Body of pancreas (tissue), 4 donors: ENCODE measurements around the gene GRAMD2A. TPM values are rescaled to one million over a fixed set of nuclear protein-coding genes. Genes with fewer than 3 reads are reported as not detected.

ENCODE experiments used
- ATAC-seq: fragments of 150-250 bp; one replicate; pipeline ENCODE4 v1.9.1; 2016
- DNase-seq, 4 donors: peaks; one replicate each; pipeline ENCODE4 v3.0.0-alpha.2; 2019
- H3K27ac ChIP-seq, 4 donors: fragments of 200-600 bp; sonication (generic); 1 replicate in 3 of 4; 2 replicates in 1 of 4; pipeline versions ENCODE4 v1.5.1 to v1.6.1; 2016 to 2019; ENCODE audit warnings: mild to moderate bottlenecking in 1 of 4, mixed read lengths in 1 of 4, moderate library complexity in 1 of 4
- H3K27me3 ChIP-seq, 2 donors: fragments of 200-600 bp; sonication (generic); one replicate each; pipeline ENCODE4 v1.6.0; 2016; ENCODE audit warnings: mild to moderate bottlenecking in 1 of 2
- H3K36me3 ChIP-seq, 2 donors: fragments of 200-600 bp; sonication (generic); replicated peaks in 1 of 2; 2 replicates each; pipeline ENCODE4 v1.5.1; 2016; ENCODE audit warnings: low read depth in 2 of 2; ENCODE audit not compliant: insufficient read depth in 1 of 2
- H3K4me1 ChIP-seq: fragments of 200-600 bp; sonication (generic); one replicate; pipeline ENCODE4 v1.6.0; 2016
- H3K4me3 ChIP-seq, 2 donors: fragments of 200-600 bp; sonication (generic); 1 replicate in 1 of 2; 2 replicates in 1 of 2; pipeline ENCODE4 v1.5.1; 2016 to 2019
- H3K9me3 ChIP-seq, 3 donors: fragments of 200-600 bp; sonication (generic); 1 replicate in 2 of 3; 2 replicates in 1 of 3; pipeline ENCODE4 v1.5.1; 2016
- POLR2A ChIP-seq, 3 donors: fragments of 450-650 bp; IDR thresholded peaks; one replicate each; pipeline ENCODE4 v1.6.1; 2016; ENCODE audit warnings: antibody characterized with exemption in 3 of 3, mild to moderate bottlenecking in 2 of 3
- WGBS, 2 donors: methylation state at CpG; one replicate each; pipeline ENCODE4 v1.1.5; 2017; 5-methylcytosine and 5-hydroxymethylcytosine counted together
- intact Hi-C: fragments of 100-400 bp; cut with DNase I; formaldehyde crosslinking; loops from one replicate; pipeline ENCODE4 v1.15.1; 2023
- total RNA-seq, 2 donors: library from RNA; depleted of rRNA; stranded (reverse); fragments of >200 nt; gene quantifications; one replicate each; pipeline ENCODE4 v1.1.0, GENCODE V29; 2016
- TF ChIP-seq, protein P1 (sequence below), 7 experiments: fragments of 450-650 bp in 4 of 7; fragments of 200-600 bp in 3 of 7; sonication (generic) in 3 of 7; IDR thresholded peaks; one replicate each; pipeline ENCODE4 v1.5.1; 2016 to 2019; ENCODE audit warnings: antibody characterized with exemption in 7 of 7

The GRAMD2A gene
- total RNA-seq, 2 donors from 2014 or later = 0.26 TPM; not detected in 1

DNA sequence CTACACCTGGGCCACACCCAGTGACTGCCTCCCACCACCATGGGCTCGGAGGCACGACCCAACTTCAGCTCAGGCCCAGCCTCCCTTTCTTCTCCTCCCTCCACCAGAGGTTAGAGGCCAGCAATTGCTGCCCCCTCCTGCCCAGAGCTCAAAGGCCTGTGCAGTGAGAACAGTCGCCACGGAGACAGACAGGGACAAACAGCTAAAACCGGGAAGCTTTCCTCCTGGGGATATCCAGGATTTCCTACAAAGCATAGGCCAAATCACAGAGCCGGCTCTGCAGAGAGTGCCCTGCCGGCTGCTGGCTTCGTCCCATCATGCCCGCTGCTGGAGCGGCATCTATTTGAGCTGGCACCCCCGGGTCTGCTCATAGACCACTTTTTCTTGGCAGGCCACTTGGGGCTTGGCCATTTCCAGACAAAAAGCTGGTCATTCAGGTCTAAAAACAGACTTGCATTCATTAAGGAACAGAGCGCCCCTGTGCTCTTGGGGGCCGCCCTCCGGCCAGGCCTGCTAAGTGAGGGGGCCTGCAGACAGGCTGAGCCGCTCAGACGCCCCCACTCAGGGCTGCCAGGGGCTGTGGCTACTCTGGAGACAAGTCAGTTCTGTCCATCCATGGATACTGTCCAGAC lies 17.5 kb downstream of the GRAMD2A start:
- TF ChIP-seq, protein P1, sequence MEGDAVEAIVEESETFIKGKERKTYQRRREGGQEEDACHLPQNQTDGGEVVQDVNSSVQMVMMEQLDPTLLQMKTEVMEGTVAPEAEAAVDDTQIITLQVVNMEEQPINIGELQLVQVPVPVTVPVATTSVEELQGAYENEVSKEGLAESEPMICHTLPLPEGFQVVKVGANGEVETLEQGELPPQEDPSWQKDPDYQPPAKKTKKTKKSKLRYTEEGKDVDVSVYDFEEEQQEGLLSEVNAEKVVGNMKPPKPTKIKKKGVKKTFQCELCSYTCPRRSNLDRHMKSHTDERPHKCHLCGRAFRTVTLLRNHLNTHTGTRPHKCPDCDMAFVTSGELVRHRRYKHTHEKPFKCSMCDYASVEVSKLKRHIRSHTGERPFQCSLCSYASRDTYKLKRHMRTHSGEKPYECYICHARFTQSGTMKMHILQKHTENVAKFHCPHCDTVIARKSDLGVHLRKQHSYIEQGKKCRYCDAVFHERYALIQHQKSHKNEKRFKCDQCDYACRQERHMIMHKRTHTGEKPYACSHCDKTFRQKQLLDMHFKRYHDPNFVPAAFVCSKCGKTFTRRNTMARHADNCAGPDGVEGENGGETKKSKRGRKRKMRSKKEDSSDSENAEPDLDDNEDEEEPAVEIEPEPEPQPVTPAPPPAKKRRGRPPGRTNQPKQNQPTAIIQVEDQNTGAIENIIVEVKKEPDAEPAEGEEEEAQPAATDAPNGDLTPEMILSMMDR (IDR thresholded peaks at IDR 0.05) = no peak
- no peak for TF ChIP-seq POLR2A (IDR thresholded peaks at IDR 0.05)
- peaks cover 0 to 4% of the 10 kb centered on the region in 2 donors for H3K27me3 ChIP-seq
- H3K4me3 ChIP-seq = no peak overlapping the region
- H3K27ac ChIP-seq = no peak overlapping the region
- H3K4me1 ChIP-seq = peaks cover 8% of the 10 kb centered on the region
- intact Hi-C loops = no loop called here
- DNase-seq = no peak
- 46 to 50% methylated on average over 7 to 16 of the region's 16 CpGs for WGBS, 2 donors
- H3K36me3 ChIP-seq = no peaks in the 10 kb centered on the region
- peak; percentile 31 for ATAC-seq
- H3K9me3 ChIP-seq = no peaks in the 10 kb centered on the region

DNA sequence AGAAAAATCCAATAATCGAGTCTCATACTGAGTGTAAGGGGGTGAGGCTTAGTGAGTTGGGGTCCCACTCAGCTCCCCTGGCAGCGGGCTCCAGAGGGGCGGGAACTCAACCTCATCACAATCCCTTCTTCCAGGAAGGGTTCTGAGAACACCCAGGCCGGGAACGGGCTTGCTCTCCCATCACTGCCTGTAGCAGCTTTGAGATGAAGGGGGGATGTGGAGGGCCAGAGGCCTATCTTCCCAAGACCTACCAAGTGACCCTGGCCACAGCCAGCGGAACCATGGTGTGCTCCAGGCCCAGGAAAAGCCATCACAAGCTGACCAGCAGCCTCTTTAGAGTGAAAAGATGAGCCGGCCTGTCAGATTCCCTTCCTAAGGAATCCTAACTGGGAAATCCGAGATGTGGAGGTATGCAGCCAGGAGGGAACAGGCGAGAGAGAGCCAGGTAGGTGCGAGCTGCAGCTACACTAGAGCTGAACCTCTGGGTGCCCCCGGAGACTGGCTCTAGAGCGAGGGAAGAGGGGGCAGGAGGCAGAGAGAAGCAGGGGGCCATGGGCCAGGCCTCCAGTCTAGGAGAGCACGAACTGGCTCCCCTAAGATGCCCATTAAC lies 18.5 kb downstream of the GRAMD2A start:
- Histone ChIP-seq H3K27ac (no peak overlapping the region), H3K27me3 (peaks cover 0 to 4% of the 10 kb centered on the region in 2 donors), H3K9me3 (no peaks in the 10 kb centered on the region), H3K4me1 (peaks cover 4% of the 10 kb centered on the region), H3K36me3 (no peaks in the 10 kb centered on the region), H3K4me3 (no peak overlapping the region)
- intact Hi-C loops = no loop called here
- TF ChIP-seq, protein P1 (IDR thresholded peaks at IDR 0.05) = no peak
- TF ChIP-seq POLR2A (IDR thresholded peaks at IDR 0.05) = no peak
- WGBS, 2 donors = 73 to 86% methylated on average over 13 of the region's 13 CpGs
- ATAC-seq = no peak
- no peak for DNase-seq

DNA sequence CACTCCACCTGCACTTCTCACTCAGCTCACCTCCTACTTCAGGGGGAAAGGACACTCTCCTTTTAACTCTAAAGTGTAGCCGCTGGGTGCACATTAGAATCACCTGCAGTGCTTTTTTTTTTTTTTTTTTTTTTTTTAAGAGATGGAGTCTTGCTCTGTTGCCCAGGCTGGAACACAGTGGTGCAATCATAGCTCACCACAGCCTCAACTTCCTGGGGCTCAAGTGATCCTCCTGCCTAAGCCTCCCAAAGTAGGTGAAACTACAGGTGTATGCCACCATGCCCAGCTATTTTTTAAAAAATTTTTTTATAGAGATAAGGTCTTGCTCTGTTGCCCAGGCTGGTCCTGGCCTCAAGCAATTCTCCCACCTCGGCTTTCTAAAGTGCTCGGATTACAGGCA lies 20.8 kb downstream of the GRAMD2A start:
- Histone ChIP-seq H3K9me3 (no peaks in the 10 kb centered on the region), H3K4me1 (no peaks in the 10 kb centered on the region), H3K4me3 (no peak overlapping the region), H3K27ac (no peak overlapping the region), H3K27me3 (peaks cover 0 to 4% of the 10 kb centered on the region in 2 donors), H3K36me3 (no peaks in the 10 kb centered on the region)
- DNase-seq (no peak), ATAC-seq (no peak)
- 63 to 88% methylated on average over 3 of the region's 3 CpGs for WGBS, 2 donors
- intact Hi-C loops = no loop called here
- no peak for TF ChIP-seq POLR2A (IDR thresholded peaks at IDR 0.05)
- TF ChIP-seq, protein P1 (IDR thresholded peaks at IDR 0.05) = no peak

DNA sequence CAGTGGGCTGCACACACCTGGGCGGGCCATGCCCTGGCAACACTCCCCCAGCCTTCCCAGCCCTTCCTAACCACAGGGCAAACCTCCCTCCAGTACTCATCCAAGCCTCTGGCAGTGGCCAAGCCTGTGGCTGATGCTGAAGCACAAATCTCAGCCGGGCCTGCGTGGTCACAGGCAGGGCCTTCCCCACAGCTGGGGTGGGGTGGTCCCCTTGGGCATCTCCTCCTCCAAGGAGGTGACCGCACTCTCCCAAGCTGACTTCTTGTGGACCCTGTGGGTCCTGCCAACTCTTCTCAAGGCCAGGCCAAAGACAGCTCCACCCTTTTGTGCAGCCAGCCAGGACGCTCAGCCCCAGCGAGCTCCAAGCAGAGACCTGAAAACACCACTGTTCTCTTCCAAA lies 21.4 kb downstream of the GRAMD2A start:
- 77 to 81% methylated on average over 4 to 6 of the region's 6 CpGs for WGBS, 2 donors
- intact Hi-C loops = no loop called here
- ATAC-seq (no peak), DNase-seq (no peak)
- Histone ChIP-seq H3K9me3 (no peaks in the 10 kb centered on the region), H3K4me3 (no peak overlapping the region), H3K27ac (no peak overlapping the region), H3K36me3 (no peaks in the 10 kb centered on the region), H3K4me1 (no peaks in the 10 kb centered on the region), H3K27me3 (peaks cover 0 to 4% of the 10 kb centered on the region in 2 donors)
- TF ChIP-seq, protein P1 (IDR thresholded peaks at IDR 0.05) = no peak
- TF ChIP-seq POLR2A (IDR thresholded peaks at IDR 0.05) = no peak
